CD4-positive, alpha-beta T cell treated with Interleukin-6 for 4 hours (primary cell): Measurements from ENCODE around the gene EIF2B5.
"Not testable (repeated sequence)": the region's sequence is repeated elsewhere in the genome, so short reads cannot be mapped to it uniquely, and the experiment has no call there.

Experiments
- DNase-seq: peaks from one replicate; pipeline ENCODE4 v3.0.0-alpha.2; 2020; ENCODE audit warnings: mixed read lengths

Gene EIF2B5

GRCh38 chr3:184135149-184135910 lies at the start of gene EIF2B5:
EIF2B5 (plus strand) TSS chr3:184135358; CDS start chr3:184135386, 28 bp downstream.
- peak; percentile 89 for DNase-seq

DNA sequence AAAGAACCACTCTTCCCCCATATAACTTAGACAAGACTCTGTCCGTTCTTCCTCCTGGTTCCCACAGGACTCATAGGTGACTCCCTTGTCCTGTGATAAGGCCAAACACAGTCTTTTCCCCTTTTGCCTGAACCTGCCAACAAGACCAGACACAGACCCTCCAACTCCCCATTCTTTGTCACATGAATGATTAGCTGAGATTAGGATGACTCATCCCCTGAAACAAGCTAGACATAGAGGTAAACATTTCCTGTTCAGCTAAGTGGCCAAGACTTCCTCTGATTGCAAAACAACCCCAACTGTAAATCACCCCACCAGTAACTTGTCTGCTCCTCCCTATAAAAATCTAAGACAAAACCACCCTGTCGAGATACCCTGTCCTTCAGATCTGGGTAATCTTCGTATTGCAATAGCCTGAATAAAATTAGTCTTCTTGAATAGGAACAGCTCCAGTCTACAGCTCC lies 49.7 kb upstream of the EIF2B5 start:
- DNase-seq, result no peak

DNA sequence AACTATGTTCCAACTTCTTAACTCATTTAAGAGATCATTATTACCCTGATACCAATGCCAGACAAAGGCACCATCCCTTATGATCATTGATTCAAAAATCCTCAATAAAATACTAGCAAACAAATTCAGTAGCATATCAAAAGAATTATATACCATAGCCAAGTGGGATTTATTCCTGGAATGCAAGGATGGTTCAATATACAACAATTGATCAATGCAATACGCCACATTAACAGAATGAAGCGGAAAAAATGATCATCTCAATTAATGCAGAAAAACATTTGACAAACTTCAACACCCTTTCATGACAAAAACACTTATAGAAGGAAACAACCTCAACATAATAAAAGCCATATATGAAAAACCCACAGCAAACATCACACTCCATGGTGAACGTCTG lies 43.0 kb upstream of the EIF2B5 start:
- no peak for DNase-seq

- DNase-seq, result no peak
These were observed 38.3 kb upstream of the EIF2B5 start, which contains the start of gene HTR3E for GRCh38 chr3:184096811-184097383. HTR3E (plus strand) TSS chr3:184097064; CDS start chr3:184097530, 466 bp downstream.

GRCh38 chr3:184097556-184097955 lies 37.6 kb upstream of the EIF2B5 start:
- no peak for DNase-seq

DNA sequence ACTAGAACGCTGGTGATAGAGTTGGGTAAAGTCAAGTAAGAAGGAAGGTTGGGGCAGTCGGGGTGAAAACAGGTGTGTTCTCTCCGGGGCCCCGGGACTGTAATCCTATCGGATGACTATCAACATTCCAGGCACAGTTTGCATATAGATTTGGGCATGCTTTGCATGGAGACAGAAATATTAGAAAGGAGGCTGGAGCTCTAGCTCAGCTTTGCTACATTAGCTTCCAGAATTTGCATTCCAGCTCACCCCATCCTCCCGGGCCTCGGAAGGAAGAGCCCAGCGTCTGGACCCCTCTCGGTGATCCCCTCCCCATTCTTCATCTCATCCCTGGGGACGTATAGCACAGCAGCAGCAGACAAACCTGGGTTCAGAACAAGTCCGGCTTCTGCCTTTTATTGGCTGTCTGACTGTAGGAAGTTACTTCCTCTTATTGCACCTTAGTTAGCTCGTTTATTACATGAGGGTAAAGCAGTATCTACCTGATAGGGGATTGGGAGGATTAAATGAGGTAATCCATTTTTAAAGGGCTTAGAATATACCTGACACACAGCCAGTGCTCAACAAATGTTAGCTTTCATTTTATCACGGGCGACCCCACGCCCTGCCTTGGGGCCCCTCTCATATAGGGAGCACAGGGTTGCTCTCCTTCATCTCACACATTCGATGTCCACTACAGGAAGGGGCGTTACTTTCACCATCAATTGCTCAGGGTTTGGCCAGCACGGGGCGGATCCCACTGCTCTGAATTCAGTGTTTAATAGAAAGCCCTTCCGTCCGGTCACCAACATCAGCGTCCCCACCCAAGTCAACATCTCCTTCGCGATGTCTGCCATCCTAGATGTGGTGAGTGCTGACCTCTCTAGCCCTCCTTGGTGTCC lies 35.1 kb upstream of the EIF2B5 start:
- DNase-seq, result no peak

GRCh38 chr3:184110316-184110725 lies 24.8 kb upstream of the EIF2B5 start:
- no peak for DNase-seq

DNA sequence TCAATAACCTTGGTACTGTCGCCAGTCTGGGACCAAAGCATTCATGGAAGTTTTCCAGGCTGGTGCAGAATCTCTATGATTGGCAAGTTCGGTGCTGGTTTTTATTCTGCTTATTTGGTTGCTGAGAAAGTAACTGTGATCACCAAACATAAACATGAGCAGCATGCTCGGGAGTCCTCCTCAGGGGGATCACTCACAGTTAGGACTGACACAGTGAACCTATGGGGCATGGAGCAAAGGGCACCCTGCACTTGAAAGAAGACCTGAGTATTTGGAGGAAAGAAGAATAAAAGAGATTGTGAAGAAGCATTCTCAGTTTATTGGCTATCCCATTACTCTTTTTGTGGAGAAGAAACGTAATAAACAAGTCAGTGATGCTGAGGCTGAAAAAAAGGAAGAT lies 19.1 kb upstream of the EIF2B5 start:
- DNase-seq, result no peak

GRCh38 chr3:184117636-184118035 lies 17.5 kb upstream of the EIF2B5 start:
- no peak for DNase-seq

GRCh38 chr3:184121031-184121430 lies 14.1 kb upstream of the EIF2B5 start:
- DNase-seq, result not testable (repeated sequence)

- DNase-seq, result no peak
These were observed 9.2 kb upstream of the EIF2B5 start for GRCh38 chr3:184126006-184126405.

DNA sequence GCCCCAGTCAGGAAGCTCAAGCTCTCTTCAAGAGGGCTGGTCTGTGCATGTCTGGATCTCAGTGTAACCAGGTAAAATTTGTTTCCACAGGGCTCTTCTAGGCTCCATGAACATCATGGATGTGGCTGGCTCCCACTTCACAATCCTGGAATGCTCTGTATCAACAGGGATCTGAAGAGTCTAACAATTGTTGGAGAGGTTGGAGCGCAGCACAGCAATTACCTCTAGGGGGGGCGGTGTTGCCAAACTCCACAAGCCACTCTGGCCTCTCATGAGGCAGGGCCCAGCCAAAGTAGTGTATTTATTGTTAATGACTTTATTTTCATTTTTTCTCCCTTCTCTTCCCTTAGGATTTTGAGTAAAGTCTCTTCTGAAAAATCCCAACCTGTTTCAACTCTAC lies 6.1 kb upstream of the EIF2B5 start:
- DNase-seq, result peak; percentile 16

DNA sequence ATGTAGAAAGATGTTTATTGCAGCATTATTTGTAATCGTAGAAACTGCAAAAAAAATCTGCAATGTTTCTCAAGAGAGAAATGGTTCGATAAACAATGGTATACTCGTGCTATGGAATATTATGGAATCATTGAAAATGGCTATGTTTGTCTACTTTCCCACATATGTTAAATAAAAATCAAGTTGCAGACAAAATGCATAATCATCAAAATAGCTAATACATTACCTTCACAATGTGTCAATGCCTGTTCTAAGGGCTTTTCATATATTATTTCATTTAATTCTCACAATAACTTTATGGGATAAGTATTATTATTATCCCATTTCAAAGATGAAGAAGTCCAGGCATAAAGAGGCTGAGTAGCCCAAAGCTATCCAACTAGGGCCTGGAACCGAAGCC lies 2.2 kb upstream of the EIF2B5 start:
- DNase-seq, result no peak

- DNase-seq, result peak; percentile 58
These were observed 1.1 kb upstream of the EIF2B5 start for GRCh38 chr3:184133840-184134745.

DNA sequence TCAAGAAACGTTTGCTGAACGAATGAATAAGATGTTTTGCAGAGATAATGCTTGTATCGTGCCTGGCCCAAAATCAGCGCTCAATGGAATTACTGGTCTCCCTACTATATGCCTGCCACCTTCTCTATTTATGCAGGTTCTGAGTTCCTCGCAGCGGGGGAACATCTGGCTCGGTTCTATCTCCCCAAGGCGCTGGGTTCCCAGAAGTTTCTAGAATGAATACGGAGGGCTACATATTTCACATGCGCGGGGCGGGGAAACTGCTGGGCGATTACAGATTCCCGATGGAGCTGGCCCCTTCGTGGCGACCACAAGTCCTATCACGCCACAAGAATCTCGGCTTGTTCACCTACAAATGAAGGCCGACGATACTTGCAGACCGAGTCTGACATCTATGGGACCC lies 411 bp upstream of the EIF2B5 start:
- DNase-seq, result no peak

DNA sequence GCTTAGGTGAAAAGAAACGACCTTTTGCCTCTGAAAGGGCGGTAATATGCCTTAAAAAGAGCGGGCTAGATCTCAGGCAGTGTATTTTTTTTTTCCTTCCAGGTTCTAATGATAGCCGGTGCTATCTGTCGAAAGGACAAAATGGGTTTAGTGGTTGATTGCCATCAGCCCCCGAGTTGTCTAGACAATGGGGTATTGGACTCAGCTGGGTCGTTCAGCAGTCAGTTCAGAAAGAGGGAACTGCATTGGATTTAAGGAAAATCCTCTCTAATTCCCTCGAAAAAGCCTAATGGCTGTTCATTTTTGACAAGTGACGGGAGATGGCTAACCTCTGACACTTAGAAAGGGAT lies 728 bp downstream of the EIF2B5 start:
- DNase-seq, result no peak

DNA sequence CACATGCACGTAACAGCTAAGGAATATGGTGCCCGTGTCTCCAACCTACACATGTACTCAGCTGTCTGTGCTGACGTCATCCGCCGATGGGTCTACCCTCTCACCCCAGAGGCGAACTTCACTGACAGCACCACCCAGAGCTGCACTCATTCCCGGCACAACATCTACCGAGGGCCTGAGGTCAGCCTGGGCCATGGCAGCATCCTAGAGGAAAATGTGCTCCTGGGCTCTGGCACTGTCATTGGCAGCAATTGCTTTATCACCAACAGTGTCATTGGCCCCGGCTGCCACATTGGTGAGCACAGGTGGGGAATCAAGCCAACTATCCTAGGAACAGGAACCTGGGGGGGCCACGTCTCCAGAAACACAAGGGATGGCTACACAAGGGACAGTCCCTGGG lies 5.3 kb downstream of the EIF2B5 start:
- DNase-seq, result no peak

DNA sequence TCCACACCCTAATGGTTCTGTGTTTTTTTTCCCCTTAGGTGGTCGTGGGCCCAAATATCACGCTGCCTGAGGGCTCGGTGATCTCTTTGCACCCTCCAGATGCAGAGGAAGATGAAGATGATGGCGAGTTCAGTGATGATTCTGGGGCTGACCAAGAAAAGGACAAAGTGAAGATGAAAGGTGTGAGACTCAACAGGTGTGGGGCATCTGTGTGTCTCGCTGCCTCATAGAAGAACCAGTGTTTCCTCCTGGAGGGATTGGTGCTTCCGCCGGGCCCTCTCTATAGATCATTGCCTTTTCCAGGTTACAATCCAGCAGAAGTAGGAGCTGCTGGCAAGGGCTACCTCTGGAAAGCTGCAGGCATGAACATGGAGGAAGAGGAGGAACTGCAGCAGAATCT lies 7.0 kb downstream of the EIF2B5 start:
- DNase-seq, result no peak

- DNase-seq, result no peak
These were observed 8.2 kb downstream of the EIF2B5 start for GRCh38 chr3:184143327-184143726.

DNA sequence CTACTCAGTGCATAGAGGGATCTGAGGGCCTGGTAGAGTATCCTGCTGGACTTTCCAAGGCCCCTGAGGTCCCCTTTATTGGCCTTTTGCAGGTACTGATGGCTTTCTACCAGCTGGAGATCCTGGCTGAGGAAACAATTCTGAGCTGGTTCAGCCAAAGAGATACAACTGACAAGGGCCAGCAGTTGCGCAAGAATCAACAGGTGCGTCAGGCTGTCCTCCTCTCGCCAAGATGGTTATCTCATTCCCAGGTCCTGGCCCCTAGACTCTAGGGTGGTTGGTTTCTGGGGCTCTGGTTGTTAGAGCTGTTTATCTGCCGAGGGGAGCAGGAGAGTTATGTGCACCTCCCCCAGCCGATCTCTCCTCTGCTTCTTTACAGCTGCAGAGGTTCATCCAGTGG lies 9.3 kb downstream of the EIF2B5 start:
- DNase-seq, result no peak

DNA sequence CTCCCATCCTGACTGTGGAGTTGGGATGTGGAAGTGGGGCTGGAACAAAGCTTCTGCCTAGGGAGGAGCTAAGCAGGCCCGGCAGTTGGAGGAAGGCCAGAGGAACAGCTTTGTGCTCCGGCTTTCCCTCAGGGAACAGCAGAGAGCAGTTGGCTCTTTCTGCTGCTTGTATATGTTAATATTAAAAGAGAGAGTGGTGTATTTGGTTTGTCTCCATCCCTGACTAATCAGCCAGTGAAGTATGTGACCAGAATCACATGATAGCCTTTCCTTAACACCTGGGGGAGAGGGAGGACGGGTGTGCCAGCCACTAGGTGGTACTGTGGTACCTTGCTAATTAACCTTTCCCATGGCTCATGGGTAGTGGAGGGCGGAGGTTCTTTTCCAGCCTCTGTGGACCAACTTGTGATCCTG lies 10.0 kb downstream of the EIF2B5 start:
- peak; percentile 58 for DNase-seq

DNA sequence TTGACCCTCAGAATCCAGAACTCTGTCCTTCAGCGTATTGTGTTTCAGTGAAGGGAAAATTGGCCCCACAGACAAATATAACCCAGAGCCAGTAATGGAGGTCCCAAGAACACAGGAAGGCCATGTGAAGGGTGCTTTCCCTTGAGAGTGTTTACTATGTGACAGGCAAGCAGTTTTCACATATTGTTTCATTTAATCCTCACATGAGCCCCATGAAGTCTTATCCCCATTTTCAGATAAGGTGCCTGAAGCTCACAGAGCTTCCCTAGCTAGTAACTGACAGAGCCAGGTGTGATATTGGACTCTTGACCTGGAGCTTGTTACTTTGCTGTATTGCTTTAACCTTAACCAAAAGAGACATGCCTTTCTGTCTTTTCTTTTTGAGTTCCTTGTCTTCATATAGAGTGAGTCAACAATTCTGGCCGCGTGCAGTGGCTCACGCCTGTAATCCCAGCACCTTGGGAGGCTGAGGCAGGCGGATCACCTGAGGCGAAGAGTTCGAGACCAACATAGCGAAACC lies 10.7 kb downstream of the EIF2B5 start:
- DNase-seq, result no peak
